ENCODE measurements around the gene CCDC124. TPM values are rescaled to one million over a fixed set of nuclear protein-coding genes. Genes with fewer than 3 reads are reported as not detected.

CCDC124 gene
- total RNA-seq, 1 donor from 2014 or later, result 55.6 TPM

DNA sequence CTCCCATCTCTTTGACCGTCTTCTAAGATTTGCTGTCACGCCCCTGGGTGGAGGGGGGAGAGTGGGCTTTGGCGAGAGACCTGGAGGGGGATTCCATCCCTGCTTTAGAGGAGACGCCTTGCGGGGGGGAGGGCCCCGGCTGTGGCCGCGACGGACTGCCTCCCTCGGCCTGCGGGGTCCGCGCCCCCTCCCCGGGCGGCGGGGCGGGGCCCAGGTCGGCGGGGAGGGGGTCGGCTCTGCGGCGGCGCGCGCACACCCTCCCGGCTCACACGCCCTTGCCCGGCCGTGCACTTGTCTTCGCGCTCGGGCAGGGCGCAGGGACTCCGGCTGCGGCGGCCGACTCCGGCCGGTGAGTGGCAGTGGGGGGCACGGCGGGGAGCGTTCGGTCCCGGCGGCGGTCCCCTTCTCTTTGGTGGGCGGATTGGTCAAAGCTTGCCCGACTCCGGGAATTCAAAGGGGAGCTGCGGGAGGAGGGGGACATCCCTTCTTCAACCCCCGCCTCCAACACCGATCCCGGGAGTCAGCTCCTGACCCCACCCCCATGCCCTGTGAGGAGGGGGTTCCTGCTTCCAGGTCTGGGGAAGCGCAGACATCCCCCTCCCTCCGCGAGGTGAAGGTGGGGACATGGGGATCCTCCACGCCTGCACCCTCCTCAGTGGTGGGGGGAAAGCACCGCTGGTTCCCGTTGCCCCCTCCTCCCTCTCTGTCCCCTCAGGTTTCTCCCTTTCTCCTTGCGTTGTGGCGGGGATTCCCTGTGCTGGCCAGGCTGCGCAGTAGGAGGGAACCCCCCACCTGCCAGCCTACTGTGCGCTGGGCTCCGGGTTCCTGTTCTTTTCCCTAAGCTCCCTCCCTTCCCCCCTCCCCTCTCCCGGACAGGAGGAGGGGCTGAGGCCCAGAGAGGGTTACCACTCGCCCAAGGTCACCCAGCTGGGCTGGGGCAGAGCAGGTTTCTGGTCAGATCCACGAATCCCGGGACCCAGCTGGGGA is 19.5 kb downstream of the CCDC124 start:
- no peak for DNase-seq (ENCODE audit: low read depth)

DNA sequence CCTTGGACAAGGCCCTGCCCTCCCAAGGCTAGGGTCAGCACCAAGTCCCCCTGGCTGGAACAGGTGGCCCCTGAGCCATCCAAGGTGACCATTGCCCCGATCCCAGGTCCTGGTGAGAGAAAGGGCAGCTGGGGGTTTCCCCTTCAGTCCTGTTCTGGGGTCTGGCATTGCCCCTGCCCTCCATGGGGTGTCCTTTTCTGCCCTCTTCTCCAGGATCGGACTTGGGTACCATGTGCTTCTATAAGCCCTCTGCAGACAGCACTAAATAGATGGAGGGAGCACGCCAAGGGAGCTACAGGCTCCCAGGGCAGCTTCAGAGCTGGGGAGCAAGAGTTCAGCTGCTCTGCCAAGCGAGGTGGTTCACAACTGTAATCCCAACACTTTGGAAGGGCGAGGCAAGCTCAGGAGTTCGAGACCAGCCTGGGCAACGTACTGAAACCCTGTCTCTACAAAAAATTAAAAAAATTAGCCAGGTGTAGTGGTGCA is 20.5 kb downstream of the CCDC124 start:
- no peak for DNase-seq (ENCODE audit: low read depth)

DNA sequence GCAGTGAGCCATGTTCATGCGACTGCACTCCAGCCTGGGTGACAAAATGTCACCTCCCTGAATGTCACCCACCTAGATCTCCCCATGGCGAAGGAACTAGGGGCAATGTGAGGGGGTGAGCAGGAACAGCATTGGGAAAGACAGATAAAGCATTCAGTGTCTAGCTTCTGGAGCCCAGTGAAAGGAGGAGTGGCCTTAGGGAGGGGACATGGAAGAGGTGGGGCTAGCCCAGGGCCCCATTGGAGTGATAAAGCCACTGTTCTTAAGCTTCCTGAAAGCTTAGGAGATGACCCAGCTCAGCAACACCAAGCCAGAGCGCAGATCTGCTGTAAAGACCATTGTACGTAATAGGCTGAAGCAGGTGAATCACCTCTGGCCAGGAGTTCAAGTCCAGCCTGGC is 21.1 kb downstream of the CCDC124 start:
- DNase-seq (ENCODE audit: low read depth), result no peak

DNA sequence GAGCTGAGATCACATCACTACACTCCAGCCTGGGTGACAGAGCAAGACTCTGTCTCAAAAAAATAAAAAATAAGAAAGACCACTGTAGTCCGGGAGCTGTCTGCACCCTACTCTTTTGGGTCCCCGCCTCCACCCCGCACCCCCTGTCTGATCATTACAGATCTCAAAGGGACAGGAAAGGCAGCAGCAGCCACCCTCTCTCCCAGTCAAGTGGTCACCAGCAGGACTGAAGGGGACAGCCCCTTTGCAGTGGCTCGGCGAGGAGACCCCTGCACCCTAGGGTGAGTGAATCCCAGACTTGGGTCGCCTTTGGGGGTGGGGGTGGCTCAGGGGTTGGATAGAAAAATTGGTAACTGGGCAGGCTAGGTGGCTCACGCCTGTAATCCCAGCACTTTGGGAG is 21.6 kb downstream of the CCDC124 start:
- no peak for DNase-seq (ENCODE audit: low read depth)

DNA sequence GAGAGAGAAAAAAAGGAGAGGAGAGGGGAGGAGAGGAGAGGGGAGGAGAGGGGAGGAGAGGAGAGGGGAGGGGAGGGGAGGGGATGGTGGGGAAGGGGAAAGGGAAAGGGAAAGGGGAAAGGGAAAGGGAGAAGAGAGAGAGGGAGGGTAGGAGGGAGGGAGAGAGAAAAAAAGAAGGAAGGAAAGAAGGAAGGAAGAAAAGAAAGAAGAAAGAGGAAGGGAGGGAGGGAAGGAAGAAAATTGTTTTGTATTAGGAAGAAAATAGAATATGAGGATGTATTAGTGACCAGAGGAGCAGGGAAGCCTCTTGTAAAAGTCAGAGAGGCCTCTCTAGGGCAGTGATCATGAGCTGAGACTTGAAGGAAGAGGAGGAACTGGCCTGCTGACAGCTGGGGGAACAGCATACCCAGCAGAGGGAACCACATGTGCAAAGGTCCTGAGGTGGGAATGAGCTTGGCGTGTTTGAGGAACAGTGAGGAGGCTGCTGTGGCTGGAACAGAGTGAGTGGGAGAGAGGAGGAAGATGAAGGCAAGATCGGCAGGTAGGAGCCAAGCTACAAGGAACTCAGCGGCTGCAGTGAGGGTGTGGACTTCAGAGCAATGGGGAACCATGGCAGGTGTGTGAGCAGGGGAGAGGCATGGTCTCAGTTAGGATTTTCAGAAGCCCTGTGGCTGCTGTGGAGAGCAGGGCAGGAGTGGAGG is 24.5 kb downstream of the CCDC124 start:
- DNase-seq (ENCODE audit: low read depth), result no peak

DNA sequence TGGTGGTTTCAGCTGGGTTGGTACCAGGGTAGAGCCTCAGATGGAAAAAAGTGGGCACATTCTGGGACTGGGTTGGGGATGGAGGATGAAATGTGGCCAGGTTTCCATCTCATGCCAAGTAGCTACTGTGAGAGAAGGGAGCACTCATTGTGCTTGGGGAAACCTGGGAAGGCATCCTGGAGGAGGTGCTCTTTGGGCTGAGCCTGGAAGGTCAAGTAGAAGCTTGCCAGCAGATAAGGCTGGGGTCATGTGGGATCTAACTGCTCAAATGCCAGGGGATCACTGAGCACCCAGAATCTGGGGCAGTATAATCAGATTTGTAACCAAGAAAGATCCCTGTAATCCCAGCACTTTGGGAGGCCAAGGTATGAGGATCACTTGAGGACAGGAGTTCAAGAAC is 25.1 kb downstream of the CCDC124 start:
- DNase-seq (ENCODE audit: low read depth), result no peak

DNA sequence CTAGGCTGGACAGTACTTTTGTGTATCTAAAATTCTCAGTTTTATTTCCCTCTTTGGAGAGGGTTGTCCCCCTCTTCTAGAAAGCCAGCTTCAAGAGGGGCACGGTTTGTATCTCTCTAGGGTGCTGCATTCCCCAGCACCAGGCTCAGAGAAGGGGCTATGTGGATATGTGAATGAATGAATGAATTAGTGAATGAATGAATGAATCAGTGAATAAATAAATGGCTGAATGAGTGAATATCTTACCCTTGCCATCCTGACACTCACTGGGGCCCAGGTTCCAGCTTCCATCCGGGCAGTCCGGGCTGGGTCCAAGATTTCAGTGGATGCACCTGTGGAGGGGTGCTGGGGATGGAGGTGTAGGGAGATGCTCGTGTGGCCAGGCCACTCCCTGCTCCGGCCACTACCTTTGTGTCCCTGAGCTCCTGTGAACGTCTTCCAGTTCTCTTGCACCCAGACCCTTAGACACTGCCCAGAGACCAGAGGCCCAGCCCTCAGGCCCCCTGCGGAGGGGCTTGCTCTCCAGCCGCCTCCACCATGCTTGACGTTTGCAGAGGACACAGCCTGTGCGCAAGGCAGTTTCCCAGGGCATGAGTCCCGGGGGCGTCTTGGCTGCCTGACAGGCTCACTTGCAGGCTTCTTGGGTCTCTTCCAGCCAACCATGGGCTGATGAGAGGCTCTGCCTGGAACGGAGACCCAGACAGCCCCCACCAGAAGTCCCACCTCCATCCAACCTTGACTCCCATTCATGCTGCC is 31.3 kb downstream of the CCDC124 start:
- DNase-seq (ENCODE audit: low read depth), result no peak

DNA sequence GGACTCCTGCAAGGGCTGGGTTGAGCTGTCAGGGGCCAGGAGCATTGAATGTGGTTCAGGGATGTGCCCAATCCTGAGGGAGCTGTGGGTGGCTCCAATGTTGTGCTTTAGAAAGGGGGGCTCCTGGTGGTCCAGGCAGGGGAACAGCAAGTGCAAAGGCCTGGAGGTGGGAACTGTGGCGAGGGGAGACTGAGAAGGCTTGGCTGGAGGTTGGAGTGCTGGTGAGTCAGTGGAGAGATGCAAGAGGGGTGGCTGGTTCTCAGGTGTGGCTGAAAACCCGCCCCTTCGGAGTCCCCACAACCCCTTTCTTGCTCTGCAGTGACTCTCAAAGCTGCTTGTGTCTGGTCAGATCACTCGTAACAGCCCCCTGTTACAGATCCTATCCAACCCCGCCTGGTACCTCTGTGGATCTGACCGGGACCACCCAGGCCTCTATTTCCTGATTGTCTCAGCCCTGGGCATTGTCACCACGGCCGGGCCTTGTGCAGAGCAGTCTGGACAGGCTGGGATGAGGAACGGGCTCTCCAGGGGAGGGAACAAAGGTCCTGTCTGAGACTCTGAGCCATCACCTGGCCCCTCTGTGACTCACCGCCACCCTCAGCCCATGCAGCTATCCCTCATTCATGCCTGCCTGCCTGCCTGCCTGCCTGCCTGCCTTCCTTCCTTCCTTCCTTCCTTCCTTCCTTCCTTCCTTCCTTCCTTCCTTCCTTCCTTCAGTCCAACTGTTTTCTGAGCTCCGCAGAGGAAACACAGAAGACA is 32.7 kb downstream of the CCDC124 start:
- no peak for DNase-seq (ENCODE audit: low read depth)

DNA sequence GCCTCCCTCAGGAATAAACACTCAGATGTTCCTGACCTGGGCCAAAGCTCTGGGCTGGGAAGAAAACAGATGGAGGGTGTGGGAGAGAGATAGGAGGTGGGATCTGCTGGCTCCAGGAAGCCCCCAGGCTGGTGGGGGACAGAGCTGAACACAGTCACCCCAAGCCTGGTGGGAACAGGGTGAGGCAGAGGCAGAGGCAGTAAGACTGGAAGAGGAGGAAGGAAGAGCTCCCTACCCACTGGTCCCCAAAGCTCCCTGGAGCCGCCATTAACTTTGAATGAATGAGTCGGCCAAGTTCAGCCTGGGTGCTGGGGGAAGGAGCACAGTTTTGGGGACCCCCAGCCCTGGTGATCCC is 33.3 kb downstream of the CCDC124 start:
- no peak for DNase-seq (ENCODE audit: low read depth)

DNA sequence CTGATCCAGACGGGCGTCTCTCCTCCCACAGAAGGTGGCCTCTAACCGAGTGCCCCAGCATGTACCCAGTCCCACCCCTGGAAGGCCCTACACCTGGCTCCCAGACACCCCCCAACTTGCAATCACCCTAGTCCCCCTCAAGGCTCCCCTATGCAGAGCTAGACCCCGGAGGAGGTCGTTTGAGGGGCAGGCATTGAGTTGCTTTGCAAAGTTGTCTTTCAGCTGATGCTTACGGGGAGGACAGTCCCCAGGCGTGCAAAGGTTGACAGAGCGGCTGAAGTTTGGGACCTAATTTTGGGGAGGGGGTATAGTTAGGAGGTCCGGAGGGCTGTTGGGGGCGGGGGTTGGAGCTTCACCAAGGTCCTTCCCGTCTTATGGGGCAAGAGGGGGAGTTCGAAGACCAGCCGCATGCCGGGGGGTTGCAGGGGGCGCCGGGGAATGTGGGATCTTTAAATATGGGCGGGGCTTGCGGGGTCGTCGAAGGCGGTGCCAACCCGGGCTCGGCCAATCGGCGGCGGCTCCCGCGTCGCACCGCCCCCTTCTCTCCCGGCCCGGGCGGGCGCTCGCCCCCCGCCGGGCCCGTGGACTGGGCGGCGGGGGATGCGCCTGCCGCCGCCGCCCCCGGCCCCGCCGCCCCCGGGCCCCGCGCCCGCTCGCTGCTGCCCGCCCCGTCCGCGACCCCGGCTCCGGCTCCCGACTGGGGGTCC is 33.9 kb downstream of the CCDC124 start, which contains the start of gene KCNN1:
KCNN1 (plus strand) TSS at position 558 of the 707 bp plus-strand sequence. CDS start 6,782 bp downstream, outside the sequence.
- no peak for DNase-seq (ENCODE audit: low read depth)

DNA sequence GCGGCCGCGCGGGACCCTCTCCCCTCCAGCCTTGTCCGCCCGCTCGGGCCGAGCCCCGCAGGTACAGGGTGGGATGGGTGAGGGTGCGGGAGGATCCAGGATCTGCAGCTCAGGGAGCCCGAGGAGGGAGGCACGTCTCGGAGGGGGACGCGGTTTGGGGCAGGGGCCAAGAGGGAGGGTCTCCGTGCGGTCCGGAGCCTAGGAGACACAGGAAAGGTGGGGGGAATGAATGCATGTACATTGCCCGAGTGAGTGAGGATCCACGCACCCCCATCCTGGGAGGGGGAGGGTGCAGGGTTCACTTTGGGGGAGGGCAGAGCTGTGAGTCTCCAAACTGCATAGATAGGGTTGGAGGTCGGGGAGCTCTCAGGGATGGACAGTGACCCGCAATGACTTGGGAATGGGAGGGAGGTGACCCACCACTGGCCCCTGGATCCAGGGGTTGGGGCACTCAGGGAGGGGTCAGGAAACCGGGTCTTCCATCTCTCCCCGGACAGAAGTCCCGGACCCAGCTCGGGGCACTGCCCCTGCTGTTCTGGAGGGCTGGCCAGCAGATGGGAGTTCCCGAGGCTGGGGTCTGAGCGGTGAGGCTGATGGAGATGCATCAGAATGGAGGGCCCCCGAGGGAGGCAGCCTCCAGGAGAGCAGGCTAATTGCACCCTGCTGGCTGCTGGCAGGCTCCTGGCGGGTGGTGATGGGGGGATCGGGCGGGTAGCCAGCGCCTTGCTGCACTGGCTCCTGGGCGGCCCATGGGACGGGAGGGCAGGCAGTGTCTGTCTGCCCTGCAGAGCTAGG is 34.6 kb downstream of the CCDC124 start:
- no peak for DNase-seq (ENCODE audit: low read depth)

DNA sequence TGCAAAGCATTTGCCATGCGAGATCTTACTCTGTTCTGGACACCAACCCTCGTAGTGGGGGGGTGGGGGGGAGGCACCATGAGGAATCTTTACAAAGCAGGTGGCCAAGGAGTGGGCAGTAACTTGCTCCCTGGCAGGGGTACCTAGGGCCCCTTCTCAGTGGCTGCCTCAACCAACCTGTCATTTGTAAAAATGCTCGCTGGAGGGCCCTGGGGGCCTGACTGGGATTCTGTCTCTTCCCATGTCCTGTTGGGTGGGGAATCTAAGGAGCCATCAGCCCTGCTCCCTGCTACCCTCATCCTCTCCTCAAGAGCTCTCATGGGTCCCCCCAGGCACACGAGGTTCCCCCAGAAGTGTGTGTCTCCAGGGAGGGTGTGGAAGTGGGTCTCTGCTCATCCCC is 35.5 kb downstream of the CCDC124 start:
- no peak for DNase-seq (ENCODE audit: low read depth)

DNA sequence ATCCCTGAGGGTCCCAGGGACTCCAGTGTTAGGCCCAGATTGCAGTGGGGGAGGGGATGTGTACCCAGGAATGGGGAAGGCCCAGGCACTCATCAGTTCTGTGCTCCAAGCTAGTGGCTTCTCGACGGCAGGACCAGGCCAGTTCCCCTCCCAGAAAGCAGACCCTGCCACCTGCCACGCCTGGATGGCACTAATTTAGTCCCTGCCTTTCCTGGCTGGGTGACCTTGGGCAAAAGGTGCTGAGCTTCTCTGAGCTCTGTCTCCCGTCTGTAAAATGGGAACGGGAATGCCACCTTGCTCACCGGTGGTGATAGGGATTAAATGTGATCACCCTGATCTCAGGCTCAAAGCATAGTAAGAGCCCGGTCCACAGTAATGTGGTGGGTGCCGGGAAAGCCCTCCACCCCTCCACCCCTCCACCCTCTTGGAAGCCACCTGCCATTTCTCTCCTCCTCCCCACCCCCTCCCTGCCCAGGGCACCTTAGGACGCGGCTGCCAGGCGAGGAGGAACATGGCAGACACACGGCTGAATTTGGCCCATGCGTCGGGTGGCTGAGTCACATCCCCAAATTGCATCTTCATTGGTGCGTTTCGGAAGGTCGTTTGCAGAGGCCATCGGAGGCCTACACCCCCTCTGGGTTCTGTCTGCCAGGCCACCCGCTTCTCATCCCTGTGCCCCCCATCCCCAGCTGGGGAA is 36.4 kb downstream of the CCDC124 start:
- DNase-seq (ENCODE audit: low read depth), result no peak

DNA sequence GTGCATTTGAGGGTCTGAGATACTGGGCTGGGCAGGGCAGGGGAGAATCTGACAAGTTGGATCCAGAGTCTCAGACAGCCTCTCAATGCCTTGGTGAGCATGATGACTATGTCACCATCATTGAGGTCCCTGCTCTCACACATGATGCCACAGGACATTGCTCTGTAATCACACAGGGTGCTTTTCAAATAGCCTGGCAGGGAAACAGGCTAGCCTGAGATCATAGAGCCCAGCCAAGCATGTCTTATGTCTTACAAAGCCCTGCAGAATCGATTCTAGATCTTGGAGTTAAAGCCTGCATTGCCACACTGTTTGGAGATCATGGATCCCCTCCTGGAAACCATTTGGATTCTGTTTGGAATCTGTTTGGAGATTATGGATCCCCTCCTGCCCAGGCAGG is 39.4 kb downstream of the CCDC124 start:
- DNase-seq (ENCODE audit: low read depth), result no peak

DNA sequence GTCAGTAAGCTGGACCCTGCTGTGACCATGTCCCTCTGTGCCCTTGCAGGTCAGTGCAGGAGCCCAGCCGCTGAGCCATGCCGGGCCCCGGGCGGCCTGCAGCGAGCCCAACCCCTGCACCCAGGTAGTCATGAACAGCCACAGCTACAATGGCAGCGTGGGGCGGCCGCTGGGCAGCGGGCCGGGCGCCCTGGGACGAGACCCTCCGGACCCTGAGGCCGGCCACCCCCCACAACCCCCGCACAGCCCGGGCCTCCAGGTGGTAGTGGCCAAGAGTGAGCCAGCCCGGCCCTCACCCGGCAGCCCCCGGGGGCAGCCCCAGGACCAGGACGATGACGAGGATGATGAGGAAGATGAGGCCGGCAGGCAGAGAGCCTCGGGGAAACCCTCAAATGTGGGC is 40.9 kb downstream of the CCDC124 start:
- no peak for DNase-seq (ENCODE audit: low read depth)

DNA sequence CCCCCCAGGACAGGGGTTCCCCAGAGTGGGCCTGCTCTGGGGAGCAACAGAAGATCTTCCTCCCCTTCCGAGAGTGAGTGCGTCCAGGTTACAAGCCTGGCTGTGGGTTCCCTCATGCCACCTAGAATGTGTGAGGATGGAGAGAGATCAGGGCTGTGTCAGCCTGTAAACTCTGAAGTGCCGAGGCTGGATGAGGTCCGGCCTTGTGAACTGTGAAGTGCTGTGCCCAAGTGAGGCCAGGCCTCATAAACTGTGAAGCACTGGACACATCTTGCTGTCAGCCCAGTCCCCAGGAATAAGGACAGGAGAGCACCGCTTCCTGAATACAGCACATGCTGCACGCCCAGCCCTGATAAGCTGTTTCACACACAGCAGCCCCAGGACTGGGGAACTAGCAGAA is 41.7 kb downstream of the CCDC124 start:
- DNase-seq (ENCODE audit: low read depth), result no peak

DNA sequence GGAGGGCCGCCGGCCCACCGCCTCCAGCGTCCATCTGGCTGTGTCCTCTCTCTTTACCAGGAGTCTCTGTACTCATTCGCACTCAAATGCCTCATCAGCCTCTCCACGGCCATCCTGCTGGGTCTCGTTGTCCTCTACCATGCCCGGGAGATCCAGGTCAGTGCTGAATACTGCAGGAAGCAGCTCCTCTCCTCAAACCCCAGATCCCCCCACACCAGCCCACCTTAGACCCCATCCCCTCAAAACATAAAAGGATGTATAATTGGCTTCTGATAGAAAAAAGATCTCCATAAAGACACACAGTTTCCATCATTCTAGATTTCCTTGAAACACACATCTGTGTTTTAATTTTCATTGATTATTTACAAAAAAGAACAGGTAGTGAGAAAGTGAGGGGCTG is 42.2 kb downstream of the CCDC124 start:
- DNase-seq (ENCODE audit: low read depth), result no peak

DNA sequence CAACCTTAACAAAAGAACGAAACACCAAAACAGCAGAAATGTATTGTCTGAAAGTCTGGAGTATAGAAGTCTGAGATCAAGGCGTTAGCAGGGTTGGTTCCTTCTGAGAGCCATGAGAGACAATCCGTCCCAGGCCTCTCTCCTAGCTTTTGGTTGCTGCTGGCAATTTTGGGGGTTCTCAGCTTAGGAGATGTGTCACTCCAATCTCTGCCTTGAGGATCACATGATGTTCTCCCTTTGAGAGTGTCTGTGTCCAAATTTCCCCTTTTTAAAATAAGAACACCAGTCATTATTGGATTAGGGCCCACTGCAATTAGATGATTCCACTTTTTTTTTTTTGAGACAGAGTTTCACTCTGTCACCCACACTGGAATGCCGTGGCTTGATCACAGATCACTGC is 44.2 kb downstream of the CCDC124 start:
- DNase-seq (ENCODE audit: low read depth), result no peak

DNA sequence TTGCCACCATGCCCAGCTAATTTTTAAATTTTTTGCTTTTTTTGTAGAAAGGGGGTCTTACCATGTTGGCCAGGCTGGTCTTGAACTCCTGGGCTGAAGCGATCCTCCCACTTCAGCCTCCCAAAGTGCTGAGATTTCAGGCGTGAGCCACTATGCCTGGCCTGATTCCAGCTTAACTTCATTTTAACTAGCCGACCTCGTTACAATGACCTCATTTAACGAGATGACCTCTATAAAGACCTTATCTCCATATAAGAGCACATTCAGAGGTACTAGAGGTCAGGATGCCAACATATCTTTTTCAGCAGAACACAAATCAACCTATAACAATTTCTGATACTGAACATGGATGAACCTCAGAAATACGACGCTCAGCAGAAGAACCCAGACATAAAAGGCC is 44.7 kb downstream of the CCDC124 start:
- no peak for DNase-seq (ENCODE audit: low read depth)
